ENCODE measurements around the gene LRRC47.

DNA sequence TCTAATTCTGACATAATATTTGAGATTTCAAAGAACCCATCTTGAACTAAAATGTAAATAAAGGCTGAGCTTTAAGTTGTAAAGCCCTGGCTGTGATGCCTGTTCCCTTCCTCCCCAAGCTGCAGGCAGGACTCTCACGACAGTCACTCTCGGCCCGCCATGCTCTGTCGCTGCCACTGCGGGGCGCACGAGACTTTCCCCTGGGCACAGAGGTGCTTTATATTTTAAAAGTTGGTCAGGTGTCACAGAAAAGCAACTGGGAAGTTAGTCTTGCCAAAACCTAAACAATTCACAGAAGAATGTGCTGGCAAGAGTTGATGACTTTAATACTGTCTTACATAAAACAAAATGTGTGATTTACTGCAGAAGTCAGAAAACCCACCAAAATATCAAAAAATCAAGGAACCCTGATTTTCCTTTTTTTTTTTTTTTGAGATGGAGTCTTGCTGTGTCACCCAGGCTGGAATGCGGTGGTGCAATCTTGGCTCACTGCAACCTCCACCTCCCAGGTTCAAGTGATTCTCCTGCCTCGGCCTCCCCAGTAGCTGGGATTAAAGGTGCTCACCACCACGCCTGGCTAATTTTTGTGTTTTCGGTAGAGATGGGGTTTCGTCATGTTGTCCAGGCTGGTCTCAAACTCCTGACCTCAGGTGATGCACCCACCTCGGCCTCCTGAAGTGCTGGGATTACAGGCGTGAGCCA is 10.7 kb downstream of the LRRC47 start:
- no peak for TF ChIP-seq ZZZ3 (CRISPR knock-in tag; IDR thresholded peaks at IDR 0.05; ENCODE audit: borderline replicate concordance)
- TF ChIP-seq ZNF567 (CRISPR knock-in tag; IDR thresholded peaks at IDR 0.05; ENCODE audit: borderline replicate concordance): no peak
- TF ChIP-seq IKZF1 (IDR thresholded peaks at IDR 0.05): no peak
- TF ChIP-seq CENPX (CRISPR knock-in tag; IDR thresholded peaks at IDR 0.05): no peak
- TF ChIP-seq PTBP1 (IDR thresholded peaks at IDR 0.05; ENCODE audit: low read depth, low read length, poor library complexity, severe bottlenecking): no peak
- no peak for TF ChIP-seq XBP1 (CRISPR knock-in tag; IDR thresholded peaks at IDR 0.05)
- TF ChIP-seq ZNF558 (CRISPR knock-in tag; IDR thresholded peaks at IDR 0.05; ENCODE audit: borderline replicate concordance): no peak
- TF ChIP-seq GPN1 (CRISPR knock-in tag; IDR thresholded peaks at IDR 0.05; ENCODE audit: borderline replicate concordance): no peak
- TF ChIP-seq, protein P1, sequence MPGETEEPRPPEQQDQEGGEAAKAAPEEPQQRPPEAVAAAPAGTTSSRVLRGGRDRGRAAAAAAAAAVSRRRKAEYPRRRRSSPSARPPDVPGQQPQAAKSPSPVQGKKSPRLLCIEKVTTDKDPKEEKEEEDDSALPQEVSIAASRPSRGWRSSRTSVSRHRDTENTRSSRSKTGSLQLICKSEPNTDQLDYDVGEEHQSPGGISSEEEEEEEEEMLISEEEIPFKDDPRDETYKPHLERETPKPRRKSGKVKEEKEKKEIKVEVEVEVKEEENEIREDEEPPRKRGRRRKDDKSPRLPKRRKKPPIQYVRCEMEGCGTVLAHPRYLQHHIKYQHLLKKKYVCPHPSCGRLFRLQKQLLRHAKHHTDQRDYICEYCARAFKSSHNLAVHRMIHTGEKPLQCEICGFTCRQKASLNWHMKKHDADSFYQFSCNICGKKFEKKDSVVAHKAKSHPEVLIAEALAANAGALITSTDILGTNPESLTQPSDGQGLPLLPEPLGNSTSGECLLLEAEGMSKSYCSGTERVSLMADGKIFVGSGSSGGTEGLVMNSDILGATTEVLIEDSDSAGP (CRISPR knock-in tag; IDR thresholded peaks at IDR 0.05; ENCODE audit: borderline replicate concordance): no peak
- no peak for TF ChIP-seq NFE2L1 (CRISPR knock-in tag; IDR thresholded peaks at IDR 0.05; ENCODE audit: borderline replicate concordance)
- TF ChIP-seq HCFC1 (IDR thresholded peaks at IDR 0.05; ENCODE audit: low read depth, low read length): no peak
- TF ChIP-seq ZNF749 (CRISPR knock-in tag; IDR thresholded peaks at IDR 0.05; ENCODE audit: borderline replicate concordance): no peak
